Activated T-helper 2 cell treated with anti-CD3 and anti-CD28 coated beads, Interferon-gamma antibody, Interleukin-2, Interleukin-4, amounts not matched to agents 10 μg/mL and 5 μg/mL and 100 μg/mL, durations not matched to agents 14 hours and 24 hours and 36 hours (primary cell): ENCODE data around the gene TUG1. TPM values are rescaled to one million over a fixed set of nuclear protein-coding genes. Genes with fewer than 3 reads are reported as not detected.

Experiments
- total RNA-seq: library from RNA; stranded (reverse); gene quantifications from 2 replicates; pipeline ENCODE4 v1.2.3, GENCODE V29; 2022

The TUG1 gene
- total RNA-seq, 1 donor from 2014 or later, result 68.2 TPM

Other genes with a start within 250 kb of the TUG1 start
- 37.2 and 42.1 TPM in 2 replicates for gene MORC2, start 491 bp upstream of the TUG1 start, total RNA-seq
- 27.0 and 28.9 TPM in 2 replicates for gene SMTN, start 112.1 kb downstream of the TUG1 start, total RNA-seq
- 7.9 and 9.4 TPM in 2 replicates for gene SELENOM, start 138.3 kb downstream of the TUG1 start, total RNA-seq
- gene INPP5J, start 153.7 kb downstream of the TUG1 start, total RNA-seq, result 0.18 and 0.30 TPM in 2 replicates
- gene PLA2G3, start 171.2 kb downstream of the TUG1 start, total RNA-seq, result not detected in 2 replicates
- 15.5 and 18.1 TPM in 2 replicates for gene RNF185, start 190.9 kb downstream of the TUG1 start, total RNA-seq
- 31.1 and 33.9 TPM in 2 replicates for gene LIMK2, start 243.0 kb downstream of the TUG1 start, total RNA-seq